ENCODE data around the gene COL21A1.

DNA sequence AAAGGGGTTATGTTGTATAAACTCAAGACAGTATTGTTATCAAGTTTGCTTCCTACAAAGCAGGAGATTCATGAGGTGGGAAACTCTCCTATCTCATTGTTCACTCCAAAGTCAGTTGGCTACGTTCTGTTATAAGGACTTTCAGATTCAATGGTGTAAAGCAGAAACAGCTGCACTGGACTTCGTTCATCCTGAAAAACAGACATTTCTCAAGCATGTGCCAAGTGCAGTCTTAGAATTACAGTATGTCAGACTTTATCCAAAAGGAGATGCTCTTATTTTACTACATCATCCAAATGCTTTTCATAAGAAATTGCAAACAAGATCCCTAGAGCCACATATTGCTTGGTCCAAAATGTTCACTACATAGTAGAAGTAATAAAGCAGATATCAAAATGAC is 14.9 kb downstream of the COL21A1 start:
- TF ChIP-seq CTCF (conservative IDR thresholded peaks at IDR 0.05; ENCODE audit: low read length) (no peak), EZH2phosphoT487 (IDR thresholded peaks at IDR 0.05; ENCODE audit: borderline replicate concordance, low read depth, low read length) (no peak)
